Panc1 (cell line): Measurements from ENCODE around the gene TRIM15.

Experiments used
- CTCF ChIP-seq: fragments of 450-650 bp; IDR thresholded peaks from 2 replicates; pipeline ENCODE4 v1.5.1; 2017; ENCODE audit warnings: mild to moderate bottlenecking
- POLR2AphosphoS5 ChIP-seq: IDR thresholded peaks from 2 replicates; pipeline ENCODE4 v1.6.1; 2012; ENCODE audit warnings: mild to moderate bottlenecking, low read depth, low read length, moderate library complexity
- SIN3A ChIP-seq: IDR thresholded peaks from 2 replicates; pipeline ENCODE4 v1.6.1; 2012; ENCODE audit warnings: low read depth, mild to moderate bottlenecking, low read length, moderate library complexity, borderline replicate concordance; ENCODE audit not compliant: insufficient read depth

GRCh38 chr6:30184417-30185031 is 21.2 kb downstream of the TRIM15 start:
- no peak for TF ChIP-seq SIN3A
- TF ChIP-seq CTCF = no peak
- TF ChIP-seq POLR2AphosphoS5 = peak; percentile 17; the same call in 1 of the 2 replicates
